GM19238 (cell line): ENCODE measurements around the gene LONRF3.

Experiments used
- DNase-seq: peaks from one replicate; pipeline ENCODE4 v3.0.0; 2011; ENCODE audit warnings: low spot score; ENCODE audit not compliant: insufficient read length

The LONRF3 gene

DNA sequence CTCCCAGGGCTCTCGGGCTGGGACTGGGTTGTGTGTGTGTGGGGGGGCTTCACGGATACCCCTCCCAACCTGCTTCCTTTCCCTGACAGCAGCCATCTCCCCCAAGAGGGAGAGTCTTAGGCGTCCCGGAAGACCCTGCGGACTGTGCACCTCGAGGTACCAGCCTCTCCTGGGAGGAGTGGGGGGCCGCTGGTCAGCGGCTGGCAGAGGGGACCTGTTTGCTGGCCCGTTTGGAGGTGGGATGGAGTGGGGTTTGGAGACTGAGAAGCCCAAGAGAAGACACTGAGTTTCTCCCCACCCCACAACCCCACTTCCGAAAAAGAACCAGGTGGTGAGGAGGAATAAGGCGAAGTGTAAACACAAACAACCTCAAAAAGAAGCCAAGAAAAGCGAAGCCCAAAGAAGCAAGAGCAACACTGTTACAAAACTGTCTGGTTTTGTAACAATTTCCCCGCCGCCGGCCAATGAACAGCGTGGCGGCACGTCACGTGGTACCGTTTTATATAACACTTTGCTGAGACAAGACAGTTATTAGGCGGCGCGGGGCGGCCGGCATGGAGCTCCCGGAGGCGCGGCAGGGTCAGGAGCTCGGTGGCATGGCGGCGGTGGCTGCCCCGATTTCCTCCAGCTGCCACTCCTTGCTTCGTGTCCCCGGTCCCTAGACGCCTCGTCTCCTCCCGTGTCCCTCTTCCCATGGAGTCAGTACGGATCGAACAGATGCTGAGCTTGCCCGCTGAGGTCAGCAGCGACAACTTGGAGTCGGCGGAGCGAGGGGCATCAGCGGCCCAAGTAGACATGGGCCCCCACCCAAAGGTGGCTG lies at the start of gene LONRF3:
Gene LONRF3, plus strand, starts transcription at position 531 of the 820 bp plus-strand sequence. Its CDS starts 163 bp downstream, at position 694.
- no peak for DNase-seq

DNA sequence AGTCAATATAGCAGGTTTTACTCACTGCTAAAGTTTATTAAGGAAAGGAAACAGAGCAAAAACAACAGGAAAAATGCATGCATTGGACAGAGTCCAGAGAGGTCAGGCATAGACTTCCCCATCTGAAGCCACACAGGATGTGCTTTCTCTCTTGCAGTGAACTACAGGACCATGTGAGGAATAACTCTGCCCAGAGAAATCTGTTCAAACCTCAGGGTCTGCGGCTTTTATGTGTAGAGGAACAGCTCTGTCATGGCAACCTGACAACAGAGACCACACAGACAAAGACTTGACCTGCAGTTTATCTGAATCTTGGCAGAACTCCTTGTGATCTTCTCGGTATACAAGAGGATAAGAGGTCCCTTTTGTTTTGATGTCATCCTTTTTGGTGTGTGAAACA lies 46.3 kb upstream of the LONRF3 start:
- no peak for DNase-seq

DNA sequence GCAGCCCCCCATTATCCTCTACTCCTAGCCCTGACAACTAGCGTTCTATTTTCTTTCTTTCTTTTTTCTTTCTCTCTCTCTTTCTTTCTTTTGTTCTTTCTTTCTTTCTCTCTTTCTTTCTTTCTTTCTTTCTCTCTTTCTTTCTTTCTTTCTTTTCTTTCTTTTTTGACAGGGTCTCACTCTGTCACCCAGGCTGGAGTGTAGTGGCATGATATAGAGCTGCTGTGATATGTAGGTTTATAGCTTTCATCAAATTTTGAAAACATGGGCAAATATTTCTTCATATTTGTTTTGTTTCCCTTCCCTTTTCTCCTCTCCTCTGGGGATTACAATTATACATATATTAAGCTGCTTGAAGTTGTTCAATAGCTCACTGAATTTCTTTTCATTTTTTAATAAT lies 39.1 kb upstream of the LONRF3 start:
- no peak for DNase-seq

DNA sequence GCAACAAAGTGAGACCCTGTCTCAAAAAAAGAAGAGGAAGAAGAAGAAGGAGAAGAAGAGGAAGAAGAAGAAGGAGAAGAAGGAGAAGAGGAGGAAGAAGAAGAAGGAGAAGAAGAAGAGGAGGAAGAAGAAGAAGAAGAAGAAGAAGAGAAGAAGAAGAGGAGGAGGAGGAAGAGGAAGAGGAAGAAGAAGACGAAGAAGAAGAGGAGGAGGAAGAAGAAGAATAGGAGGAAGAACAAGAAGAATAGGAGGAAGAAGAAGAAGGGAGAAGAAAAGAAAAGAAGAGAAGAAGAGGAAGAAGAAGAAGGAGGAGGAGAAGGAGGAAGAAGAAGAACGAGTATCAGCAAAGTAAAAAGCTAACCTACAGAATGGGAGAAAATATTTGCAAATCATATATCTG lies 33.3 kb upstream of the LONRF3 start:
- DNase-seq = no peak

DNA sequence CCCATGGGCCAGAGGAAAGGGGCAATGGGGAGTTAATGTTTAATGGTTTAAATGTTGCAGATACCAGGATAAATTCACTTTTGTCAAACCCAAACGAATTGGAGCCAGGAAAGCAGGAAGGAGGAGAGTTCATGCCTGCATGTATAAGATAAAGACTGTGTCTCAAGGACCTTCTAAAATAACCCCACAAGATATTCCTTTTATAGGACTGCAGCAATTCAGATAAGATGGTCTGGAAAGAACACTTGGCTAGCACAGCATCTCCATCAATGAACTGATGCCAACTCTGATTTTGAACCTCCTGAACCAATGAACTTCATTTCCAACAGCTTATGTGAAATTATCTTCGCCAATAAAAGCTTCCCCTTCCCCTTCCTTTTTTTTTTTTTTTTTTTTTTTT lies 31.3 kb upstream of the LONRF3 start:
- DNase-seq = no peak

DNA sequence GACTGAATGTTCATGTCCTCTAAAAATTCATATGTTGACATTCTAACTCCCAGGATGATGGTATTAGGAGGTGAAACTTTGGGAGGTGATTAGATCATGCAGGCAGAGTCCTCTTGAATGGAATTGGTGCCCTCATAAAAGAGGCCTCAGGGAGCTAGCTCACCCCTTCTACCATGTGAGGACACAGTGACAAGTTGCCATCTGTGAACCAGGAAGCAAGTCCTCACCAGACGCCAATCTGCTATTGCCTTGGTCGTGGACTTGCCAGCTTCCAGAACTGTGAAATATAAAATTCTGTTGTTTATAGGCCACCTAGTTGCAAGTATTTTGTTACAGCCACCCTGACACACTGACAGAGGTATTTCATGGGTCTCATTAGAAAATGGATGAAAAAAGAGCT lies 28.5 kb upstream of the LONRF3 start:
- DNase-seq = no peak

DNA sequence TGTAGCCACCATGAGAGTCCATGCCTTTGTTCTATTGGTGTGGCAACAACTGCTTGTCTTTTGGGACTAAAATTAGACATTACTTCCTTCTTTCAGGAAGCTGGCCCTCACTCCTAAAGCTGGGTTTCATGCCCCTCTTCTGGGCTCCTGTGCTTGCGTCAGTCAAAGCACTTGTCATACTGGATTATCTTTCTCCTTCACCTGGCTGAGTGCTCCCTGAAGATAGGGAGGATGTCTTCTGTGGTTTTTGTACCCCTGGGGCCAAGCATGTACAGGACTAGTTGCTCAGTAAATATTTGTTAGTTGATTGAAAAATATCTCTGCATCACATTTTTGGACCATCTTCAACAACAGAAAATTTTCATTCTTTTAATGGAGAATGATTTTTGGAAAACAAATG lies 26.1 kb upstream of the LONRF3 start:
- DNase-seq = no peak

DNA sequence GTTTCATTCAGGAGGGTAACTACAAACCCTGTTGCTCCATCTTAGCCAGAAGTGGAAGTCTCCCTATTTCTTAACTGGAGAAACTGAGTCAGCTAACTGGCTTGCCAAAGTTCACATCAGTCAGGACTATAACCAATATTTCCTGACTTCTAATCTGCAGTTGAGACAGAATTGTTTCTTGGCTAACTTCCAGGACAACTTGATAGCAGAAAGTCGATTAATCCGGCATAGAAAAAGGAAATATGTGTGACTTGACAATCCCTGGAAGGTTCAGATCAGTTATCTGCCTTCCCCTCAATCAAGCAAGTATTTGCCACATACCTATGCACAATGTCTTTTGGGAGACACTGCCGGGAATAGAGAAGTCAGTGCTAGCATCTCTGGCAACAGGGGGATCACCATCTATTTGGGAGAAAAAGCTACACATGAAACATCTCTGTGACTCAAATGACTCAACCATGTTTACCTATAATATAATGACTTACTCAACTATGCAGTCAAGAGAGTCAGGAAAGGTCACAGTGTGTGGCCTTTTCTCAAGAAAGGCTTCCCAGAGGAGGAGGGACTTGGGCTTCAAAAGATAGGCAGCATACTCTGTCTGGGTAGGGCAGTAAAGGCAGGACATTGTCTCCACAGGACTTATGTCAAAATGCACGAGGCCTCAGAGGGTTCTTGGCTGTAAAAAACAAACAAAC lies 12.4 kb upstream of the LONRF3 start:
- no peak for DNase-seq

DNA sequence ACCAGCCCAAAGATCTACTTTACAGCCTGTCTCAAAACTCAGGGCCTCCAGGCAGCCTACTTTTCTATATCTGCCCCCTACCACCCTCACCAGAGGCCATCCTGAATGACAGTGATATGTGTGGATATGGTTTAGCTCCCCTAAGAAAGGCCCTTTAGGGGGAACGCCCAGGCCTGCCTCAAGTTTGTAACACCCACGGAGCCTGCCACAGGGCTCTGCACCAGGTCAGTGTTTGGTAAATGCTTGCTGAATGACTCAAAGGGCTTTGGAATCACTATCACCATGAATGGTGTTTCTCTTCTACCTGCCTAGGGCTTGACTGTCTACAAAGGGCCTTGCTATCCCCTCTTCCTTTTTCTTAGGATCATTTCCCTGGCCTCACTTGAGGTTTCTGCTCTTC lies 11.3 kb upstream of the LONRF3 start:
- DNase-seq = no peak

DNA sequence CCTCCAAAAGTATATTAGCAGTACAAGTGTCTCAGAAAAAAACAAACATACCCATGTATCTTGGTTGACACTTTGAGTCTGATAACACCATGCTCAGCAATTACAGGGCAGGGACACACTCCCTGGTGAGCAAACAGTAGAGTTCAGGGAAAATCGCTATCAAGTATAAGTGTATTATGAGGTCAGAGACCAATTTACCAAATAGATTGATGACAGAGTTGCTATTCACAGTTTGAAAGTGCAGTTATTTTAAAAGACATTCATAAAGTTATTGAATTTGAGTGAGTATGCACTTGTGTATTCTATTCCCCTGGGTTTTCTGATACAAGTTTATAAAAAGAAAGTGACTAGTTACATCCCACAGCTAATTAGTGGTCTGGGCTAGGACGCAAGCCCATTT lies 10.2 kb upstream of the LONRF3 start:
- no peak for DNase-seq

DNA sequence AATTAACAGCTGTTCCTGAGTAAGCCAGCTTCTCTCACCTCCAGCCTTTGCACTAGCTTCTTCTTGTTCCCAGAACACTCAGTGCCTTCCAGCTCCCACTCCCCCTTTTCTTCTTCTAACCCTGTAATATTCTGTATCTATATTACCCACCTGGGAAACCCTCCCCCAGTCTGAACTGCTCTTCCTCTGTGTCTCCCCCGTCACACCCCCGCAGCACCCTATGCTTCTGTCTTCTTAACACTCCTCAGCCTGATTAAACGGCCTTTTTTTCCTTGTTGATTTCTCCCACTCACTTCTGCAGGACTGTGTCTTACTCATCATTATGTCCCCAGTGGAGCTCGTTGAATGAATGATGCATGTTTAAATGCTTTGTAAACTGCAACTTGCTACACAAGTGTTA lies 9.0 kb upstream of the LONRF3 start:
- DNase-seq = no peak

DNA sequence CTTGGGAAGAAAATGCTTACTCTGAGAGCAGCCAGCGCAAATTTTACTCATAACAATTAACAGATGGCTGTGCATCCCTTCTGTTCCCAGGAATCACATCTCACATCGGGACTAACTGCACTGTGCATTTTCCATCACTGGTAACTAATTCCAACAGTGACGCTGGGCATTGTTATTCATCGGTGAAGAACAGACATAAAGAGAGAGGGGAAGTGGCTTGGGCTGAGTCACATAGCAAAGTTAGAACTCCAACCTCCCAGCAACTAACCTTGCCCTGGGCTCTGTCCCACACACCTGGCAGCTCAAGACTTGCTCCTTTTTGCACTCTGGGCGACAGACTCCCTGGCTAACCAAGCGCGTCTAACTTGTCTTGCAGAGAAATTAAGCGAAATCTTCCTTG lies 6.4 kb upstream of the LONRF3 start:
- no peak for DNase-seq

DNA sequence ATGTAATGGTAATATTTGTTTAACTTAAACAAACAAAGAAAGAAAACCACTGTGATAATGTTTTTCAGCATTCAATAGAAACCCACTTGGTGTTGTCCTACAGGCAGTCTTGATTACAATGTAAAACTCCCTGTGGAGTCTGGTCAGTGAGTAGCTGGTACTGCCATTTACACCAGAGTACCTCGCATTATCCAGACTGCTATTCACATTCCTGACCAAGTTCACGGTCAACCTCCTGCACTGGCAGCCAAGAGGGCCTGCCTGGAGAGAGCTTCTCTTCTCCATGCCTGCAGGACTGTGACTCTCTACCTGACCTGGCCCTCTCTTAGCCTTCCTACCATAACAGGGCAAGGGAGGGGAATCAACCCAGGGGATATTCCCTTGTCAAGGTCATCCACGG lies 2.9 kb upstream of the LONRF3 start:
- no peak for DNase-seq

DNA sequence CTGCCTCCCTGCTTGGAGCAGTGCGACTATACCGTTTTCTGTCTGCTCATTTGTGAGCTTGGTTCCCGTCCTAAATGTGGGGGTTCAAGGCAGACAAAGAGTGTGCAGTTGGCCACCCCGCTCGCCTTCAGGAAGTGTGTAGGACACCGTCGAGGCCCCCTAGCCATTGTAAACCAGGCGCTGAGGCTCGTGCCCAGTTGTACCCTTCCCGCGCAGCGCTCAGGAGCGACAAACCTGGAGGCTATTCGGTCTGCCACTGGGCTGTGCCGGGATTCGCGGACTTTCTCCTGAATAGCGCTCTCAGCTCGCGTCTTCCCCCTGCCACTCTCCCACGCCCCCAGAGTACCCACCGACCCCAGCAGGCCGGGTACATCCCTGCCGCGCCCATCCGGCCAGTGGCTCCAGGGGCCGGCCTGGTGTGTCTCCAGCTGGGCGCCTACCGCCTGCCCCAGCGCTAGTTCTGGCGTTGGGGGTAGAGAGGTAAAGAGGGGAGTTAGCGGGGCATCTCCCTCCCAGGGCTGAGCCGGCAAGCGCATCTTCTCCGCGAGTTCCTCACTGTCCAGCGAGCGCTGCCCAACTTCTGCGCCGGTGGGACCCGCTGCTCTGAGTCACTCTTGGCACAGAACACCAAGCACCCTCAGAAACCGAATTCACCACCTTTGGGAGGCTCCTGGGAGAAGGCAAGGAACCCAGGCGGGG lies 880 bp upstream of the LONRF3 start:
- DNase-seq = no peak

DNA sequence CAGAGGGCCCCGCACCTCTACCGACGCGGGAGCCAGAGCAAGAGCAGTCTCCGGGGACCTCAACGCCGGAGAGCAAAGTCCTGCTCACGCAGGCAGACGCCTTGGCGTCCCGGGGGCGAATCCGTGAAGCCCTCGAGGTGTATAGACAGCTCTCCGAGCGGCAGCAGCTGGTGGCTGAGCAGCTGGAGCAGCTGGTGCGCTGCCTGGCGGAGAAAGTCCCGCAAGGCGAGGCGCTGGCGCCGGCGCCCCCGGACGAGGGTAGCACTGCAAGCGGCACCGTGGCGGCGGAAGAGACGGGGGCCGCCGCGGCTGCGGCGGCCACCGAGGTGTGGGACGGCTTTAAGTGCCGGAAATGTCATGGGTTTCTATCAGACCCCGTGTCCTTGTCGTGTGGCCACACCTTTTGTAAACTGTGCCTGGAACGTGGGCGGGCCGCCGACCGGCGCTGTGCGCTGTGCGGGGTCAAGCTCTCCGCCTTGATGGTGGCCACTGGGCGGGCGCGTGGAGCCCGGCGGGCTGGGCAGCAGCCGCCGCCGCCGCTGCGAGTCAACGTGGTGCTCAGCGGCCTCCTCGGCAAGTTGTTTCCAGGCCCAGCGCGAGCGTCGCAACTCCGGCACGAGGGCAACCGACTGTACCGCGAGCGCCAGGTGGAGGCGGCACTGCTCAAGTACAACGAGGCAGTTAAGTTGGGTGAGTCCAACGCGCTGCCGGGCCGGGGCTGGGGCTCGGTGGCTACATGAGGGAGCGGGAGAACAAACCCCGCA lies 672 bp downstream of the LONRF3 start:
- DNase-seq = no peak

DNA sequence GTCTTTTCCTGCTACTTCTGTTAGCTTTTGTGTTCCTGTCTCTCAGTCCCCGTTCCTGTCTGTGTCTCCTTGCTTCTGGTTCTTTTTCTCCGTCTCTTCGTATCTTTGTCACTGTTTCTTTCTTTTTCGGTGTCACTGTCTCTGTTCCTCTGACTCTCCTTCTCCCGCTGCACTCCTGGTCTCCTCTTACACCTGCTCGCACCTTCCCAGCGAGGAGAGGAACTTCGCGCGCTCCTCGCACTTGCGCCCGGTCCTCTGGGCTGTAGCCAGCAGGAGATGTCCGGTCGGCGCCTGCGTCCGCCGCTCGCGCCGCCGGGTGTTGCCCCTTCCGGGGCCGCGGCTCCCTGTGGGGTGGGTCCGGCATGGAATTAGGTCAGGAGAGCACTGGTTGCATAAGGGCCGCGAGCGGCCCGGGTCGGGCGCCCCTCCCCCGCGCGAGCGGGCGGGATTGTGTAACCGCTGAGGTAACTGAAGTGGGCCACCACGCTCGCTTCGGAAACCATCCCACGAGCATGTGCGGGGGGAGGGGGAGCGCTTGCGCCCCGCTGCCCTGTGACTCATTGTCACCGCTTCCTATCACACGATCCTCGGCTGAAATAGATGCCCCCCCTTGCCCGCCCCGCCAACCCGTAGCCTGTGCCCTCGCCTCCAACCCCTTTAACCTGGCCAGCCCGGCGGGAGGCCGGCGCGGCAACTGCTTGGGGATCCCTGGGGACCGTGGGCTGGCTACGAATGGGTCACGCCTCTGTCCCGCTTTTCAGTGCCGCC lies 1.6 kb downstream of the LONRF3 start:
- no peak for DNase-seq

DNA sequence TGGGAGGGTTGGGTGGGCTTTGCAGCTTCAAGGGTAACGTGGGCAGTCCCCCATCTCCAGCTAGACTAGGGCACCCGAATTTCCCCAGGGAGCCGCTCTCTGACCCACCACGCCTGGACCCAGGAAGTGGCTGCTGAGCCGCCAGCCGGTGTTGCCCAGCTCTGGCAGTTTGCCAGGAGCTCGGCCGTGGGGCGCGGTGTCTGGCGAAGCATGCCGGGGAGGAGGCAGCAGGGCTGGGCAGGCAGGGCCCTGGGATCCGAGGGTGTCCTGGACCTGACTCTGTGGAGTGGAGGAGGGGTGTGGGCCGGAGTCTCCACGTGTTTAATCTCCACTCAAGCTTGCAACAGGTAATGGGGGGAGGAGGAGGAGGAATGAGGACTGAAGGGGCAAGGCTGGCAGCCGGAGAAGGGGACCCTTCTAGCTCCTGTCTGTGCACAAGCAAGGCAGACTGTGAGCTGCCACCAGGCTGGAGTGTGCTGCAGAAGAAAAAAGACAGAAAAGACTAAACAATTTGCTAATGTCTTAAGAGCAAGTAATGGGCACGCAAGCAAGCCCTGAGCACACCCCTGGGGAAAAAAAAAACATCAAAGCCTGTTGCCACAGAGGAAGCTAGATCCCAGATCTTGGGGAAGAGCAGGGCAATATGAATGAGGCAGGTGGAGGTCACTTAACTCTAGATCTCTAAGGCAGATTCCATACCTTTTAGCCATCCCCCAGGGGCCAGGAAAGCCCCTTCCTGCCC lies 2.4 kb downstream of the LONRF3 start:
- no peak for DNase-seq

DNA sequence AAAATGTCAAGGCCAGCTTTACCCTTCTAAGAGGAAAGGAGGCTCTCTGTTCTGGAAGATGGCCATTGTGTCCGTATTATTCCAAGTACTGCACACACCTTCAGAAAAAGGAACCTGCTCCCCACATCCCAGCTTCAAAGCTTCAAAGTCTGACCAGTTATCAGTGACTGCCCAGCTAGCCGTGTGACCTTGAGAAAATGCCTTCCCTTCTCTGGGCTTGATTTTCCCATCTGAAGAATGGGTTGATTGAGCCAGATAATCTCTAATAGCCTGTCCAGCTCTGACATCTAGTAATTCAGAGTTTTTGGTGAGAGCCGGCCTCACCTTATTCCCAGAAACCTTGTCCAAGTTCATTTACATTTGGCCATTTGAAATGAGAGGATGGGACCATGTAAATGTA lies 3.0 kb downstream of the LONRF3 start:
- no peak for DNase-seq

DNA sequence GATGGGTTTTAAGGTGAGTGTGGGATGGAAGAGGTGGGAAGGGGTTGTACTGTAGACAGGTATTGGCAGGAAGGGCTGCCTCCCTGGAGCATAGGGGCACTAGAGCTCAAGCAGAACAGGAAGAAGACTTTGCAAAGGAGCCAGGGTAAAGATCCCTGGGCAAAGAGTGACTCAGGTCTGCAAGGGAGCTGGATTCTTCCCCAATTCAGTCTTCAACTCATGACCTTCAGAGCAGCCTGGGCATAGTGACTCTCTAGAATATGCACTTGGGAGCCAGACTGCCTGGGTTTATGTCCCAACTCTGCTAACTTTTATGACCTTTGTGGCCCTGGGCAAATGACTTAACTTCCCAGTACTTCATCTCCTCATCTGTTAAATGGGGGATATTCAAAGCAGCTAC lies 4.0 kb downstream of the LONRF3 start:
- no peak for DNase-seq

DNA sequence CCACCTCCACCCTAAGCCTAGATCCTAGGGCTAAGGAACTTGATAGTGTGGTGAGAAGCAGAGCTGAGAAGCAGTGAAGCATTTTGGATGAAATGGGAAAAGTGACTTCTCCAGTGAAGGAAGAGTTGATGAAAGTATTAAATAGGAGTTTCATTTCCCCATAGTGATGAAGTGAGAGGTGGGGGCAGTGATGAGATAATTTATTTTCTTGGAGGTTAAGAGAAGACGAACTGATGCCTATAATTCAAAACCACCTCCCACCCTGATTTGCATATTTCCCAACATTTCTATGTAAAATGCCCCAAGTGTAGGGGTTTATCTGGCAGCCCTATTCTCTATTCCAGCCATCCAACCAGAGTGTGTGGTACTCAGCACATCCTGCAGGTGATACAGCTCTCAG lies 6.3 kb downstream of the LONRF3 start:
- no peak for DNase-seq
